NCI-H82 treated with DMSO at 0.1 percent for 48 hours (cell line): ENCODE data around the gene MRPL42.
"Not testable (repeated sequence)": the region's sequence is repeated elsewhere in the genome, so short reads cannot be mapped to it uniquely, and the experiment has no call there.

ENCODE experiments used
- DNase-seq: peaks from one replicate; lab custom pipeline; 2025; ENCODE audit not compliant: unreplicated experiment; lab: John Stamatoyannopoulos, UW

MRPL42 gene

GRCh38 chr12:93540466-93540865 is 73.2 kb downstream of the MRPL42 start:
- DNase-seq, result no peak

GRCh38 chr12:93541578-93542225 is 74.4 kb downstream of the MRPL42 start:
- no peak for DNase-seq

- DNase-seq, result no peak
Observed at GRCh38 chr12:93547778-93548177, 80.5 kb downstream of the MRPL42 start.

DNA sequence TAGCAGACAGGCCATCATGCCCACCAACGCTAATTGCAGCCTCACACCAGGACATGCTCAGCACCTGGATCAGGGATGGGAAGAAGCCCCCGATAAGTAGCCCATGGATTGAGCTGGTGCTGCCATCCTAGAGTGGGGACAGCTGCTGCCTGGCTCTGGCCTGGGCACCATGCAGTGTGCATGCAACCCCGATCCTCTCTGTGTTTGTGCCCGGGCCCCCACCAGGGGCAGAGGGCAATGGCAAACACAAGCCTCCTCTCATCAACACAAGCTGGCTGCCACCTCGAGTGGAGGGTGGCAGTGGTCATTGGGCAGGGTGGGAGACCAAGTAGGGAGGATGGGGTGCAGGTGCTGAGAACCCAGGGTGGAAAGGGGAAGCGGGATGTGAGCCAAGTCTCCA is 81.9 kb downstream of the MRPL42 start:
- no peak for DNase-seq

DNA sequence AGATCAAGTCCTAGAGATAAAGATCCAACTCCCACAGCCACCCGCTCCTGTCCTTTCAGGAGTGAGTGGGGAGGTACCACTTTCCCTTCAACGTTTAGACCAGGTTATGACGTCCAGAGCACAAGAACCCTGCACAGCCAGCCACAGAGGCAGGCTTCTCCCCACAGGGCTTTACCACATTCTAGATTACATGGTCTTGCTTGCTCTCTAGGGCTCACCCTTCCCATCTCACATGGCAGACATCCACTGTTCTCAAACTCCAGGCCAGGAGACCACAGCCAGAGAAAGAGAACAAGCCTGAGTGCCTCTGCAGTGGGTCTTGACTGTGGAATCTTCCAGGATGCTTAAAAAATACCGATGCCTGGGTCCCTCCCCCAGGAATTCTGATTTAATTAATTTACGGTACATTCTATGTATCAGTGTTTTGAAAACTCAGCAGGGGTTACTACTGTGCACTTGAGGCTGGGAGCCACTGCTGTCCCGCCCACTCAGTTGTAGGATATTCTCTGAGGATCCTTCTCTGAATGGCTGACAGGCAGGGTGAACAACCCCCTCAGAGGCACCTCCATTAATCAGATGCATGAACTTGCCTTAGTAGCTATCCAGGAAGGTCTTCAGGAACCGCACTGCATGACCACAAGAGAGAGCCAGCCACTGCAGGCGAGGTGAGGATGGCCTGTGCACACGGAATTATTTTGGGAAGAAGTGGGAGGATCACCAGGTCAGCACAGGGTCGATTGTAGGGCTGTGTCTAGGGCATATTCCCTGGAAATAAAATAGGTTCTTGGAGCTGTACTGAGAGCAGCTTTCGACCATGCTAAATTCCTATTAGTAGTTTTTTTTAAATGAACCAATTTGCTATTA is 83.7 kb downstream of the MRPL42 start:
- DNase-seq, result no peak

DNA sequence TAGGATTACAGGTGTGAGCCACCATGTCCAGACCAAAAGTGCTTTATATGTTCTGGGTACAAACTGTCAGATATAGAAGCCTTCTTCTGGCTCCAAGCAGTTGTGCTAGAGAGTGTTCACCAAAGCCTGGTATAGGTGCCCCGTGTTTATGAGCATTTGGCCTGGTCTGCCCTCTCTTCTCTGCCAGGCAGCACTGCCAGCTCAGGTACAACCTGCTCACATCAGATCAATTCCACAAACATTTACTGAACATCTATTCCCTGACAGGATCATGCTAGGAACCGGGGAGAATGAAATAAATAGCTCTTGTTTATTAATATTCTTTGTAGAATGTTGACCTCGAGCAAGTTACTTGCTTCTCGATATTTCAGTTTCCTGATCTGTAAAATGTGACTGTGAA is 85.1 kb downstream of the MRPL42 start:
- no peak for DNase-seq

DNA sequence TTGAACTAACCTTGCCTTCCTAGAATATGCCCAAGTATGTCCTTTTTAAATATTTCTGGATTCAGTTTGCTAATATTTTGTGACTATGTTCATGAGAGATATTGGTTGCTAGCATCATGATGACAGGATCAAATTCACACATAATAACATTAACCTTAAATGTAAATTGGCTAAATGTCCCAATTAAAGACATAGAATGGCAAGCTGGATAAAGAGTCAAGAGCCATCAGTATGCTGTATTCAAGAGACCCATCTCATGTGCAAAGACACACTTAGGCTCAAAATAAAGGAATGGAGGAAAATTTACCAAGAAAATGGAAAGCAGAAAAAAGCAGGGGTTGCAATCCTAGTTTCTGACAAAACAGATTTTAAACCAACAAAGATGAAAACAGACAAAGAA is 90.6 kb downstream of the MRPL42 start:
- DNase-seq, result not testable (repeated sequence)

GRCh38 chr12:93558685-93559084 is 91.4 kb downstream of the MRPL42 start:
- not testable (repeated sequence) for DNase-seq

DNA sequence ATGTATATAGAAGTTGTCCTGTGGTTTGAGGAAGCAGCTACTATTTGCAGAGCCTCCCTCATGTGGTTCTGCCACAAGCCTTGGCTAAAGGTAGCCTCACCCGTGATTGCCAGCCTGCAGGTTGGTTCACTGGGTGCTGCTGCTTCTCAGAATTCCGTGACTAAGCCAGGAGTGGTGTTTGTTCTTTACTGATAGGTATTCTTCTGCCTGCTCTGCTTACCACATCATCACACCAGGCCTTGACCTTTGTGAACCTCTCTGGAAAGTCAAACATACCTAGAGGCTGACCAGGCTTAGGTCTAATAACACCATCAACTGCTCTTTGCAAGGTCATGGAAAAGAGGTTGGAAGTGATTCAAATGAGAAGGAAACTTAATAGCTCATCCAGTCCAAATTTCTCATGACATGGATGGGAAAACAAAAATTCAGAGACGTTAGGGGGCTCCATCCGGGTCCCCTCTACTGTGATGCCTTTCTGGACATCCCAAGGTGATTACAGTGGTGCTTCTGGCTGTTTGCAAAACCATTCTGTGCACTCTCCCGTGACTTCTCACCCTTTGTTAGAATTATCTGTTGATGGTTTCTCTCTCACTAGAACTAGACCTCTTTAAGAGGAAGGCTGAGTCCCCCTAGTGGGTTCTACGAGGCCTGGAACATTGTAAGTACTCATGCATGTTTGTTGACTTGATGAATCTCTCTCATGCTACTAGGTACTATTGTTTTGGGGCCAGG is 96.7 kb downstream of the MRPL42 start:
- no peak for DNase-seq

GRCh38 chr12:93565760-93566159 is 98.4 kb downstream of the MRPL42 start:
- DNase-seq, result no peak
